ENCODE data around the gene RNF148. TPM values are rescaled to one million over a fixed set of nuclear protein-coding genes. Genes with fewer than 3 reads are reported as not detected.

RNF148 gene
- total RNA-seq, 1 experiment from 2014 or later = not detected

DNA sequence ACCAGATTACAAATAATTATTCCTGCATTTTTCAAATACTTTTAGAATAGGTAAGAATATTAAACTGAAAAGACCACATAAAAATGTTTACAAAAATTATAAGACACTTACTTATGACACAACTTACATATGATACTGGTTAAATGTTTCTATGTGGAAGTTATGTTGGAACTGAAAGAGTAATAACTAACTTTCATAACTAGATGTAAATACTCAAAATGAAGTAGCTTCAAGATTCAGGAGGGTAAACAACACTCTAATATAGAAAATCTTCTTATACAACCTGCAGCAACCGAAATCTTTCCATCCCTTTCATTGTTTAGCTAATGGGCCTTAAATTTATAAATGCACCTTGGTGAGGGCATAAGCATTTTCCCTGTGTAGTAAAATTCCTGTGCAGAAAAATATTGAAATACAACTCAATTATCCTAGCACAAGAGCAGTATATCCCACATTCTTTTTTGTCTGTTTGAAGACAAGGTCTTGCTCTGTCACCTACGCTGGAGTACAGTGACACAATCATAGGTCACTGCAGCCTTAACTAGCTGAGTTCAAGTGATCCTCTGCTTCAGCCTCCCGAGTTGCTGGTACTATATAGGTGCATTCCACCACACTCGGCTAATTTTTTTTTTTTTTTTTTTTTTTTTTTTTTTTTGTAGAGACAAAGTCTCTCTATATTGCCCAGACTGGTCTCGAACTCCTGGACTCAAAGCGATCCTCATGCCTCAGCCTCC is 14.8 kb upstream of the RNF148 start:
- H3K4me3 Mint-ChIP-seq (ENCODE audit: unreplicated experiment) = no peak overlapping the region
- POLR2A ChIA-PET = no interaction called here
- no peak overlapping the region for H3K27ac Mint-ChIP-seq (ENCODE audit: unreplicated experiment)

DNA sequence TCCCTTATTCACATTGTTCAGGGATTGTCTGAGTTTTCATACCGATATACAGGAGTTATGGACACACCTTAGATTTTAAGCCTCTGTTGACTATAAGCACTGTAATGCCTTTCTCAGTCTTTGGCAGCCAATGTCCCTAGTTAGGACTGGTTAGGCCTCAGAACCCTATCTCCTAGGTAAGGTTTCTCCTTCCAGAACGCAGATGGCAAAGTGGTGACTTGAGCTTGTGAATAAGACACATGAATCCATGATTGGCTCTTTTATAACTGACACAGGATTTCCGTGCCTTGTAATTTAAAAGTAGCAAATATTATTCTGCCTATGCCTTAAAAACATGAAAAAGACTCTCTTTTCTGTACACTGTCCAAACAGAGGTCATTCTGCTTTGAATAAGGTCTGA is 12.5 kb upstream of the RNF148 start:
- CTCF ChIA-PET = no interaction called here
- intact Hi-C loops (cut with micrococcal nuclease; ENCODE audit: unreplicated experiment) = no loop called here
- Mint-ChIP-seq H3K27ac (ENCODE audit: unreplicated experiment) (no peak overlapping the region), H3K4me1 (ENCODE audit: low read depth, unreplicated experiment) (no peaks in the 10 kb centered on the region), H3K27me3 (ENCODE audit: insufficient read depth, unreplicated experiment) (no peaks in the 10 kb centered on the region), H3K36me3 (ENCODE audit: insufficient read depth, unreplicated experiment) (no peaks in the 10 kb centered on the region), H3K9me3 (ENCODE audit: unreplicated experiment) (no peaks in the 10 kb centered on the region), H3K4me3 (ENCODE audit: unreplicated experiment) (no peak overlapping the region)
- no TSS peak for BruUV-seq (replicated peaks)
- POLR2A ChIA-PET = no interaction called here
- DNase-seq = no peak
- H3K27me3 ChIP-seq (replicated peaks; ENCODE audit: control insufficient read depth, insufficient read depth, low read length) = no peaks in the 10 kb centered on the region
- TF ChIP-seq, protein P1, sequence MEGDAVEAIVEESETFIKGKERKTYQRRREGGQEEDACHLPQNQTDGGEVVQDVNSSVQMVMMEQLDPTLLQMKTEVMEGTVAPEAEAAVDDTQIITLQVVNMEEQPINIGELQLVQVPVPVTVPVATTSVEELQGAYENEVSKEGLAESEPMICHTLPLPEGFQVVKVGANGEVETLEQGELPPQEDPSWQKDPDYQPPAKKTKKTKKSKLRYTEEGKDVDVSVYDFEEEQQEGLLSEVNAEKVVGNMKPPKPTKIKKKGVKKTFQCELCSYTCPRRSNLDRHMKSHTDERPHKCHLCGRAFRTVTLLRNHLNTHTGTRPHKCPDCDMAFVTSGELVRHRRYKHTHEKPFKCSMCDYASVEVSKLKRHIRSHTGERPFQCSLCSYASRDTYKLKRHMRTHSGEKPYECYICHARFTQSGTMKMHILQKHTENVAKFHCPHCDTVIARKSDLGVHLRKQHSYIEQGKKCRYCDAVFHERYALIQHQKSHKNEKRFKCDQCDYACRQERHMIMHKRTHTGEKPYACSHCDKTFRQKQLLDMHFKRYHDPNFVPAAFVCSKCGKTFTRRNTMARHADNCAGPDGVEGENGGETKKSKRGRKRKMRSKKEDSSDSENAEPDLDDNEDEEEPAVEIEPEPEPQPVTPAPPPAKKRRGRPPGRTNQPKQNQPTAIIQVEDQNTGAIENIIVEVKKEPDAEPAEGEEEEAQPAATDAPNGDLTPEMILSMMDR (IDR thresholded peaks at IDR 0.05; ENCODE audit: insufficient read depth in 1 of 2, low read depth in 1 of 2, low read length in 1 of 2, severe bottlenecking in 1 of 2, unreplicated experiment in 1 of 2) = no peak
- H3K4me1 ChIP-seq = no peaks in the 10 kb centered on the region
- no peaks in the 10 kb centered on the region for H3K36me3 ChIP-seq (ENCODE audit: control insufficient read depth, insufficient read depth, low read length)
- no peak overlapping the region for H3K4me3 ChIP-seq (ENCODE audit: low read depth, low read length)
- H3K9me3 ChIP-seq = no peaks in the 10 kb centered on the region

More for the DNA sequence above, 14.8 kb upstream of the RNF148 start:
- CTCF ChIA-PET = no interaction called here
- Mint-ChIP-seq H3K4me1 (ENCODE audit: low read depth, unreplicated experiment) (no peaks in the 10 kb centered on the region), H3K36me3 (ENCODE audit: insufficient read depth, unreplicated experiment) (no peaks in the 10 kb centered on the region), H3K27me3 (ENCODE audit: insufficient read depth, unreplicated experiment) (no peaks in the 10 kb centered on the region), H3K9me3 (ENCODE audit: unreplicated experiment) (no peaks in the 10 kb centered on the region)
- TF ChIP-seq, protein P1 (IDR thresholded peaks at IDR 0.05; ENCODE audit: insufficient read depth in 1 of 2, low read depth in 1 of 2, low read length in 1 of 2, severe bottlenecking in 1 of 2, unreplicated experiment in 1 of 2) = no peak
- no peaks in the 10 kb centered on the region for H3K9me3 ChIP-seq
- no peaks in the 10 kb centered on the region for H3K4me1 ChIP-seq
- no peaks in the 10 kb centered on the region for H3K36me3 ChIP-seq (ENCODE audit: control insufficient read depth, insufficient read depth, low read length)
- no peak overlapping the region for H3K4me3 ChIP-seq (ENCODE audit: low read depth, low read length)
- intact Hi-C loops (cut with micrococcal nuclease; ENCODE audit: unreplicated experiment) = no loop called here
- no peak for DNase-seq
- no peaks in the 10 kb centered on the region for H3K27me3 ChIP-seq (replicated peaks; ENCODE audit: control insufficient read depth, insufficient read depth, low read length)
- no TSS peak for BruUV-seq (replicated peaks)

DNA sequence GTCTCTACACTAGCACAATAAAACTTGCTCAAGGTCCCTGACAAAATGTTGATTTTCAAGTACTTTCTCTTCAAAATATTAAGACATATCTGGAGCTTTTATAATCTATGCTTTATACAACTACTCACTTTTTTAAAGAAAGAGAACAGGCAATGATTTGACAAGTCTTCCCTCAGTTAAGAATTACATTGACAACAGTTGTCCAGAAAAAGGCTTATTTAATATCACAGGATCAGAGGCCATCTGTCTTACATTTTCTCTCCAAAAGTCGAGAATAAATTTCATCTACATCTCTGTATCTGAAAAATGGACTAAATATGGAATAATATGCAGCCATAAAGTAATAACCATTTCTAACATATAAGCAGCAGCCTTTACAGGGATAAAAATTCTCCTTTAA is 8.2 kb upstream of the RNF148 start:
- BruUV-seq (replicated peaks) = no TSS peak
- intact Hi-C loops (cut with micrococcal nuclease; ENCODE audit: unreplicated experiment) = no loop called here
- TF ChIP-seq, protein P1 (IDR thresholded peaks at IDR 0.05; ENCODE audit: insufficient read depth in 1 of 2, low read depth in 1 of 2, low read length in 1 of 2, severe bottlenecking in 1 of 2, unreplicated experiment in 1 of 2) = no peak
- H3K36me3 ChIP-seq (ENCODE audit: control insufficient read depth, insufficient read depth, low read length) = no peaks in the 10 kb centered on the region
- no peaks in the 10 kb centered on the region for H3K27me3 ChIP-seq (replicated peaks; ENCODE audit: control insufficient read depth, insufficient read depth, low read length)
- Mint-ChIP-seq H3K4me1 (ENCODE audit: low read depth, unreplicated experiment) (no peaks in the 10 kb centered on the region), H3K9me3 (ENCODE audit: unreplicated experiment) (no peaks in the 10 kb centered on the region), H3K27me3 (ENCODE audit: insufficient read depth, unreplicated experiment) (no peaks in the 10 kb centered on the region), H3K36me3 (ENCODE audit: insufficient read depth, unreplicated experiment) (no peaks in the 10 kb centered on the region), H3K27ac (ENCODE audit: unreplicated experiment) (no peak overlapping the region), H3K4me3 (ENCODE audit: unreplicated experiment) (no peak overlapping the region)
- no peaks in the 10 kb centered on the region for H3K9me3 ChIP-seq
- H3K4me1 ChIP-seq = no peaks in the 10 kb centered on the region
- ChIA-PET POLR2A (no interaction called here), CTCF (no interaction called here)
- no peak overlapping the region for H3K4me3 ChIP-seq (ENCODE audit: low read depth, low read length)
- no peak for DNase-seq

Data from Caco-2 (cell line).